Heart right ventricle (tissue), 16 donors: ENCODE measurements around the gene CHERP. TPM values are rescaled to one million over a fixed set of nuclear protein-coding genes. Genes with fewer than 3 reads are reported as not detected.
"Not testable (repeated sequence)": the region's sequence is repeated elsewhere in the genome, so short reads cannot be mapped to it uniquely, and the experiment has no call there.

Experiments
- ATAC-seq, 8 donors: fragments of 200-7000 bp; cut with Tn5 transposase; one replicate each; pipeline ENCODE4 v1.9.1; 2020; ENCODE audit warnings: mild to moderate bottlenecking in 8 of 8, moderate library complexity in 8 of 8, moderate number of reproducible peaks in 1 of 8
- DNase-seq, 2 donors: peaks; one replicate each; pipeline ENCODE4 v3.0.0-alpha.2; 2020
- H3K27ac ChIP-seq, 10 donors: fragments of 200-600 bp; sonication (generic) in 2 of 10; one replicate each; pipeline versions ENCODE4 v1.5.0 to v1.8.0; 2020 to 2022; ENCODE audit warnings: mild to moderate bottlenecking in 3 of 10
- H3K27me3 ChIP-seq, 7 donors: fragments of 200-600 bp; one replicate each; pipeline ENCODE4 v1.8.0; 2021 to 2022; ENCODE audit warnings: mild to moderate bottlenecking in 2 of 7
- H3K36me3 ChIP-seq, 9 donors: fragments of 200-600 bp; sonication (generic) in 1 of 9; one replicate each; pipeline versions ENCODE4 v1.5.0 to v1.8.0; 2020 to 2022; ENCODE audit warnings: mild to moderate bottlenecking in 2 of 9
- H3K4me1 ChIP-seq, 9 donors: fragments of 200-600 bp; sonication (generic) in 1 of 9; one replicate each; pipeline versions ENCODE4 v1.5.0 to v1.8.0; 2020 to 2022; ENCODE audit warnings: mild to moderate bottlenecking in 4 of 9
- H3K4me3 ChIP-seq, 10 donors: fragments of 200-600 bp; sonication (generic) in 2 of 10; one replicate each; pipeline versions ENCODE4 v1.5.0 to v1.8.0; 2020 to 2022; ENCODE audit warnings: mild to moderate bottlenecking in 7 of 10, moderate library complexity in 2 of 10
- H3K9me3 ChIP-seq, 11 donors: fragments of 200-600 bp in 10 of 11; sonication (generic) in 2 of 11; one replicate each; pipeline versions ENCODE4 v1.5.0 to v1.8.0; 2013 to 2022; ENCODE audit warnings: mild to moderate bottlenecking in 2 of 11, control low read depth in 1 of 11, moderate library complexity in 1 of 11
- WGBS, 2 donors: extraction: QIAGEN DNeasy Blood & Tissue Kit; methylation state at CpG; one replicate each; pipeline ENCODE4 v1.1.7; 2013; ENCODE audit warnings: inconsistent platforms in 1 of 2; 5-methylcytosine and 5-hydroxymethylcytosine counted together
- intact Hi-C, 10 donors: fragments of 100-400 bp; cut with DNase I; formaldehyde crosslinking; loops; one replicate each; pipeline versions ENCODE4 v1.11.1 to v1.14.2; 2022
- polyA plus RNA-seq, 2 donors: library from polyadenylated mRNA; stranded (reverse); fragments of 200-250 nt; gene quantifications; one replicate each; pipeline ENCODE4 v1.2.3, GENCODE V29; 2013
- total RNA-seq, 10 donors: library from RNA; stranded (reverse); fragmentation: NEBNext Ultra II Directional in 3 of 10; extraction: Animal tissue kit (Norgen Biotek cat#: 25700) in 3 of 10; gene quantifications; one replicate each; pipeline versions ENCODE4 v1.2.1 to v1.2.4, GENCODE V29; 2021 to 2023
- TF ChIP-seq, protein P1 (sequence below), 9 donors: fragments of 200-600 bp; sonication (generic) in 2 of 9; IDR thresholded peaks; one replicate each; pipeline versions ENCODE4 v1.5.0 to v1.8.0; 2021 to 2022; ENCODE audit warnings: antibody characterized with exemption in 9 of 9, mild to moderate bottlenecking in 5 of 9, moderate library complexity in 1 of 9
- donor health status: Arrhythmogenic right ventricular cardiomyopathy.
- donor health status: ischemic (EF 13 %, LVEDD 7.1; RV severe dilation, severe dysfunction).
- donor health status: healthy with polysubstance abuse.
- donor health status: DM: no; HTN: yes; CAD: no.
- donor health status: DM: no; HTN: no; CAD: no.
- donor health status: ischemic (EF 25% LVEDD 6.9; RV normal size, moderate dysfunction).
- donor health status: ischemic (EF 25% LVEDD 5.7; RV mildly dilated, moderate dysfunction).
- donor health status: healthy.
- donor health status: DM: yes; HTN: yes; CAD: no.
- donor health status: Ischemic cardiomyopathy.
- donor health status: ischemic (EF 35%, LVEDD 5.7; RV mildly dilated, moderate dysfunction).
- donor health status: nonischemic (EF 11% LVEDD 7.7; RV severe dilation, severe dysfunction).
- donor health status: DM: yes; HTN: yes; CAD: no.
- donor health status: PGD.
- donor health status: ischemic (EF 29% LVEDD 5.4; RV normal size, mild dysfunction).
- donor health status: nonischemic (EF 23%, LVEDD 6.1; RV moderate dilation, normal function).

The CHERP gene
- total and polyA plus RNA-seq, 12 donors: 11.3 to 26.6 (median 22.4) TPM

DNA sequence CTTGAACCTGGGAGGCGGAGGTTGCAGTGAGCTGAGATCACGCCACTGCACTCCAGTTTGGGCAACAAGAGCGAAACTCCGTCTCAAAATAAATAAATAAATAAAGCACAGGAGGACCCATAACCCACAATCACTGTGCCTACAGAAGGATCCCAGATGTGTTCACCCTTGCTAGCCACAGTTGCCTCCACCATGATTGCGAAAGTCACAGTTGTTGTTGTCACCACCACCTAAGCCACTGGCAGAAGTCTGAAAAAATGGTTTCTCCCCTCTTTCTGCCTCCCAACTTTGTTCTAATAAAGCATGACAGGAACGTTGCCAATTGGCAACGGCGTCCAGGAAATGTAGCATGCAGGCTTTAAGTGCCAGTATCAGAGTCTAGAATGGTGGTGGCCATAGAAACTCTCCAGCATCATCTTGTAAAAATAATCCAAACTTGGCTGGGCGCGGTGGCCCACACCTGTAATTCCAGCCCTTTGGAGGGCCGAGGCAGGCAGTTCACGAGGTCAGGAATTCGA, 68.3 kb downstream of the CHERP start:
- Histone ChIP-seq H3K4me1 (peaks cover 13 to 32% (median 23%) of the 10 kb centered on the region in 9 donors), H3K9me3 (peaks cover 0 to 8% (median 0%) of the 10 kb centered on the region in 11 donors), H3K27me3 (no peaks in the 10 kb centered on the region), H3K36me3 (no peaks in the 10 kb centered on the region), H3K27ac (no peak overlapping the region), H3K4me3 (no peak overlapping the region)
- DNase-seq (no peak), ATAC-seq (no peak)
- TF ChIP-seq, protein P1, sequence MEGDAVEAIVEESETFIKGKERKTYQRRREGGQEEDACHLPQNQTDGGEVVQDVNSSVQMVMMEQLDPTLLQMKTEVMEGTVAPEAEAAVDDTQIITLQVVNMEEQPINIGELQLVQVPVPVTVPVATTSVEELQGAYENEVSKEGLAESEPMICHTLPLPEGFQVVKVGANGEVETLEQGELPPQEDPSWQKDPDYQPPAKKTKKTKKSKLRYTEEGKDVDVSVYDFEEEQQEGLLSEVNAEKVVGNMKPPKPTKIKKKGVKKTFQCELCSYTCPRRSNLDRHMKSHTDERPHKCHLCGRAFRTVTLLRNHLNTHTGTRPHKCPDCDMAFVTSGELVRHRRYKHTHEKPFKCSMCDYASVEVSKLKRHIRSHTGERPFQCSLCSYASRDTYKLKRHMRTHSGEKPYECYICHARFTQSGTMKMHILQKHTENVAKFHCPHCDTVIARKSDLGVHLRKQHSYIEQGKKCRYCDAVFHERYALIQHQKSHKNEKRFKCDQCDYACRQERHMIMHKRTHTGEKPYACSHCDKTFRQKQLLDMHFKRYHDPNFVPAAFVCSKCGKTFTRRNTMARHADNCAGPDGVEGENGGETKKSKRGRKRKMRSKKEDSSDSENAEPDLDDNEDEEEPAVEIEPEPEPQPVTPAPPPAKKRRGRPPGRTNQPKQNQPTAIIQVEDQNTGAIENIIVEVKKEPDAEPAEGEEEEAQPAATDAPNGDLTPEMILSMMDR (IDR thresholded peaks at IDR 0.05): no peak
- intact Hi-C loops: no loop called here
- 67 to 76% methylated on average over 13 of the region's 13 CpGs for WGBS, 2 donors

DNA sequence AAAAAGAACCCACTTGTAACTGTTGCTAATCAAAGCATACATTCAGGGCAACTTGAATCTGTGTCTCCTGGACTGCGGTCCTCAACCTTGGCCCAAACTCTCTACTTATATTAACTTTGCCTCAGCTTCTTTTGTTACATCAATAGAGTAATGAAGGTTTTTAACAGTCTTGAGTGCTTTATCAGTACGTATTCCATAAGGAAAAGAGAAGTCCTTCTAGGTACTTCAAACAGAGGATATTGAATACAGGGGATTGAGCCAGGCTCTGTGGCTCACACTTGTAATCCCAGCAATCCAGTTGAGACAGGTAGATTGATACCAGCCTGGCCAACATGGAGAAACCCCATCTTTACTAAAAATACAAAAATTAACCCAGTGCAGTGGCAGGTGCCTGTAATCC, 69.2 kb downstream of the CHERP start:
- 75 to 98% methylated on average over 2 of the region's 2 CpGs for WGBS, 2 donors
- peaks cover 16 to 39% (median 33%) of the 10 kb centered on the region in 9 donors for H3K4me1 ChIP-seq
- H3K36me3 ChIP-seq: no peaks in the 10 kb centered on the region
- peaks cover 0 to 8% (median 0%) of the 10 kb centered on the region in 11 donors for H3K9me3 ChIP-seq
- no peaks in the 10 kb centered on the region for H3K27me3 ChIP-seq
- TF ChIP-seq, protein P1 (IDR thresholded peaks at IDR 0.05): no peak
- DNase-seq (no peak), ATAC-seq (no peak)
- no peak overlapping the region for H3K4me3 ChIP-seq
- H3K27ac ChIP-seq: no peak overlapping the region
- intact Hi-C loops: loop anchor here in 1 of 10 donors (1.0 kb wide), 1 partner anchor 23 kb away; the partner anchor contains the start of genes C19orf44 and CALR3

DNA sequence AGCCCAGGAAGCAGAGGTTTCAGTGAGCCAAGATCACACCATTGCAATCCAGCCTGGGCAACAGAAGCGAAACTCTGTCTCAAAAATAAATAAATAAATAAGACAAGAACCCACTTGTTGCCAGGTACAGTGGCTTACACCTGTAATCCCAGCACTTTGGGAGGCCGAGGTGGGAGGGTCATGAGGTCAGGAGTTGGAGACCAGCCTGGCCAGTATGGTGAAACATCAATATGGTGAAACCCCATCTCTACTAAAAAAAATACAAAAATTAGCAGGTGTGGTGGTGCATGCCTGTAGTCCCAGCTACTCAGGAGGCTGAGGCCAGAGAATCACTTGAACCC, 69.7 kb downstream of the CHERP start:
- not testable (repeated sequence) for DNase-seq, ATAC-seq, H3K27me3 ChIP-seq, H3K9me3 ChIP-seq, H3K36me3 ChIP-seq
- Histone ChIP-seq H3K4me1 (peaks cover 19 to 44% (median 37%) of the 10 kb centered on the region in 9 donors), H3K4me3 (peak overlapping the region in 8 of 10 donors; percentile 87 to 97 (median 94)), H3K27ac (peak overlapping the region in 9 of 10 donors; percentile 81 to 93 (median 90))
- intact Hi-C loops: loop anchor here in 1 of 10 donors (1.0 kb wide), 1 partner anchor 24 kb away; the partner anchor contains the start of genes C19orf44 and CALR3
- WGBS, 2 donors: 73 to 77% methylated on average over 2 of the region's 2 CpGs

- peak in 2 of 8 donors; percentile 4 to 9 for ATAC-seq
- WGBS, 2 donors: 1 to 4% methylated on average over 57 to 67 of the region's 67 CpGs
- H3K4me1 ChIP-seq: peaks cover 22 to 57% (median 47%) of the 10 kb centered on the region in 9 donors
- TF ChIP-seq, protein P1 (IDR thresholded peaks at IDR 0.05): no peak
- peak in 1 of 2 donors; percentile 25 for DNase-seq
- peaks cover 0 to 8% (median 0%) of the 10 kb centered on the region in 11 donors for H3K9me3 ChIP-seq
- peaks cover 0 to 3% (median 0%) of the 10 kb centered on the region in 9 donors for H3K36me3 ChIP-seq
- no peaks in the 10 kb centered on the region for H3K27me3 ChIP-seq
- peak overlapping the region; percentile 67 to 97 (median 94) for H3K4me3 ChIP-seq
- peak overlapping the region; percentile 71 to 92 (median 87) for H3K27ac ChIP-seq
- intact Hi-C loops: no loop called here
These were observed 71.1 kb downstream of the CHERP start for GRCh38 chr19:16470911-16471811.
